Fibroblast of lung (primary cell): ENCODE data around the gene DDI1. TPM values are rescaled to one million over a fixed set of nuclear protein-coding genes. Genes with fewer than 3 reads are reported as not detected.

Experiments used
- DNase-seq, 2 donors: peaks; one replicate each; pipeline versions ENCODE4 v3.0.0 to v3.0.0-alpha.2; 2010; ENCODE audit warnings: low read depth in 2 of 2
- H2AFZ ChIP-seq: 2 replicates; pipeline ENCODE4 v1.5.1; 2012; ENCODE audit warnings: low read length, control low read depth, inconsistent platforms
- H3K27ac ChIP-seq: 2 replicates; pipeline ENCODE4 v1.5.1; 2011; ENCODE audit warnings: low read length, control low read depth; ENCODE audit not compliant: insufficient read depth
- H3K27me3 ChIP-seq: 2 replicates; pipeline ENCODE4 v1.5.1; 2011; ENCODE audit warnings: mild to moderate bottlenecking, low read length; ENCODE audit not compliant: control insufficient read depth, insufficient read depth
- H3K36me3 ChIP-seq: 2 replicates; pipeline ENCODE4 v1.5.1; 2011; ENCODE audit warnings: low read length; ENCODE audit not compliant: control insufficient read depth, insufficient read depth
- H3K4me1 ChIP-seq: 2 replicates; pipeline ENCODE4 v1.5.1; 2011; ENCODE audit warnings: low read length; ENCODE audit not compliant: control insufficient read depth, insufficient read depth; ENCODE audit errors: extremely low read depth
- H3K4me2 ChIP-seq: 2 replicates; pipeline ENCODE4 v1.5.1; 2011; ENCODE audit warnings: low read length, control low read depth; ENCODE audit not compliant: insufficient read depth; ENCODE audit errors: extremely low read depth
- H3K4me3 ChIP-seq, 4 experiments: fragments of 200-600 bp in 1 of 4; sonication (generic) in 1 of 4; replicated peaks in 1 of 4; 2 replicates each; pipeline ENCODE4 v1.5.1; 2011 to 2016; ENCODE audit warnings: low read length in 4 of 4, low read depth in 3 of 4, mild to moderate bottlenecking in 3 of 4, control low read depth in 2 of 4, inconsistent platforms in 1 of 4, mixed read lengths in 1 of 4; ENCODE audit not compliant: insufficient read depth in 1 of 4; ENCODE audit errors: control extremely low read depth in 1 of 4
- H3K79me2 ChIP-seq: 2 replicates; pipeline ENCODE4 v1.5.1; 2012; ENCODE audit warnings: mild to moderate bottlenecking, low read length, inconsistent platforms; ENCODE audit not compliant: control insufficient read depth, insufficient read depth
- H3K9ac ChIP-seq: 2 replicates; pipeline ENCODE4 v1.5.1; 2011; ENCODE audit warnings: mild to moderate bottlenecking, low read length, control low read depth; ENCODE audit not compliant: insufficient read depth
- H3K9me3 ChIP-seq: 2 replicates; pipeline ENCODE4 v1.5.1; 2012; ENCODE audit warnings: low read depth, low read length; ENCODE audit not compliant: control insufficient read depth, insufficient read depth
- H4K20me1 ChIP-seq: 2 replicates; pipeline ENCODE4 v1.5.1; 2011; ENCODE audit warnings: low read length; ENCODE audit not compliant: control insufficient read depth, insufficient read depth; ENCODE audit errors: extremely low read depth
- CTCF ChIP-seq, 2 donors: IDR thresholded peaks in 1 of 2; conservative IDR thresholded peaks in 1 of 2; 1 replicate in 1 of 2; 2 replicates in 1 of 2; pipeline ENCODE4 v1.5.1; 2011 to 2012; ENCODE audit warnings: low read length in 2 of 2, control low read depth in 1 of 2, inconsistent platforms in 1 of 2, low read depth in 1 of 2, mild to moderate bottlenecking in 1 of 2
- EZH2 ChIP-seq: IDR thresholded peaks from 2 replicates; pipeline ENCODE4 v1.5.1; 2012; ENCODE audit warnings: low read length, control low read depth, mild to moderate bottlenecking; ENCODE audit errors: missing control alignments
- polyA plus RNA-seq, 2 donors: library from polyadenylated mRNA; depleted of rRNA in 1 of 2; stranded (reverse) in 1 of 2; unstranded in 1 of 2; fragments of >200 nt; gene quantifications; 2 replicates each; pipeline ENCODE4 v1.2.1, GENCODE V29; 2011 to 2012; ENCODE audit warnings: missing spikeins in 1 of 2
- total RNA-seq: library from RNA; depleted of rRNA; stranded (reverse); fragments of >200 nt; gene quantifications from 2 replicates; pipeline ENCODE4 v1.2.1, GENCODE V29; 2014

The DDI1 gene
- total and polyA plus RNA-seq, 2 donors (not counting 1 experiment from before 2014, with no cell fraction given), result not detected

- TF ChIP-seq CTCF (conservative IDR thresholded peaks at IDR 0.05 in 1 of 2, IDR thresholded peaks at IDR 0.05 in 1 of 2; ENCODE audit: low read depth in 1 of 2, low read length in 2 of 2) (no peak), EZH2 (no peak)
- Histone ChIP-seq H2AFZ (no peak overlapping the region), H3K9me3 (no peaks in the 10 kb centered on the region), H3K79me2 (no peaks in the 10 kb centered on the region), H3K9ac (no peak overlapping the region), H3K4me1 (no peaks in the 10 kb centered on the region), H3K36me3 (no peaks in the 10 kb centered on the region), H4K20me1 (no peaks in the 10 kb centered on the region), H3K4me2 (no peak overlapping the region), H3K27me3 (no peaks in the 10 kb centered on the region), H3K27ac (no peak overlapping the region), H3K4me3 (no peak overlapping the region)
- DNase-seq, result no peak
Observed at GRCh38 chr11:104055596-104055995, 19.2 kb downstream of the DDI1 start.

- Histone ChIP-seq H3K9me3 (no peaks in the 10 kb centered on the region), H4K20me1 (no peaks in the 10 kb centered on the region), H3K79me2 (no peaks in the 10 kb centered on the region), H3K4me1 (no peaks in the 10 kb centered on the region), H3K27me3 (no peaks in the 10 kb centered on the region), H3K9ac (no peak overlapping the region), H2AFZ (no peak overlapping the region), H3K27ac (no peak overlapping the region), H3K4me3 (no peak overlapping the region), H3K36me3 (no peaks in the 10 kb centered on the region), H3K4me2 (no peak overlapping the region)
- DNase-seq, result no peak
- TF ChIP-seq CTCF (conservative IDR thresholded peaks at IDR 0.05 in 1 of 2, IDR thresholded peaks at IDR 0.05 in 1 of 2; ENCODE audit: low read depth in 1 of 2, low read length in 2 of 2), result no peak
- no peak for TF ChIP-seq EZH2
Observed at GRCh38 chr11:104057908-104058307, 21.5 kb downstream of the DDI1 start.

GRCh38 chr11:104058680-104059079, 22.2 kb downstream of the DDI1 start:
- Histone ChIP-seq H3K36me3 (no peaks in the 10 kb centered on the region), H3K27ac (no peak overlapping the region), H3K9ac (no peak overlapping the region), H3K4me1 (no peaks in the 10 kb centered on the region), H3K4me3 (no peak overlapping the region), H2AFZ (no peak overlapping the region), H3K27me3 (no peaks in the 10 kb centered on the region), H3K79me2 (no peaks in the 10 kb centered on the region), H4K20me1 (no peaks in the 10 kb centered on the region), H3K9me3 (no peaks in the 10 kb centered on the region), H3K4me2 (no peak overlapping the region)
- no peak for DNase-seq
- no peak for TF ChIP-seq CTCF (conservative IDR thresholded peaks at IDR 0.05 in 1 of 2, IDR thresholded peaks at IDR 0.05 in 1 of 2; ENCODE audit: low read depth in 1 of 2, low read length in 2 of 2)
- TF ChIP-seq EZH2, result no peak
